Mammary epithelial cell (primary cell): ENCODE results near the gene PLP2.

Source experiments
- CTCF ChIP-seq, 2 donors: IDR thresholded peaks in 1 of 2; conservative IDR thresholded peaks in 1 of 2; 2 replicates each; pipeline ENCODE4 v1.5.1; 2011 to 2012; ENCODE audit warnings: inconsistent platforms in 2 of 2, low read length in 2 of 2, mild to moderate bottlenecking in 2 of 2, control low read depth in 1 of 2, low read depth in 1 of 2; ENCODE audit not compliant: insufficient read depth in 1 of 2; ENCODE audit errors: extremely low read depth in 1 of 2
- EZH2 ChIP-seq: IDR thresholded peaks from 2 replicates; pipeline ENCODE4 v1.6.1; 2012; ENCODE audit warnings: low read length, inconsistent platforms, borderline replicate concordance

- TF ChIP-seq CTCF (conservative IDR thresholded peaks at IDR 0.05 in 1 of 2, IDR thresholded peaks at IDR 0.05 in 1 of 2; ENCODE audit: extremely low read depth in 1 of 2, insufficient read depth in 1 of 2, low read depth in 1 of 2, low read length in 2 of 2) (no peak), EZH2 (no peak)
These were observed 28.4 kb downstream of the PLP2 start, which contains the start of gene SYP for GRCh38 chrX:49199906-49200771.
